Measurements from ENCODE around the gene ZNF511.

DNA sequence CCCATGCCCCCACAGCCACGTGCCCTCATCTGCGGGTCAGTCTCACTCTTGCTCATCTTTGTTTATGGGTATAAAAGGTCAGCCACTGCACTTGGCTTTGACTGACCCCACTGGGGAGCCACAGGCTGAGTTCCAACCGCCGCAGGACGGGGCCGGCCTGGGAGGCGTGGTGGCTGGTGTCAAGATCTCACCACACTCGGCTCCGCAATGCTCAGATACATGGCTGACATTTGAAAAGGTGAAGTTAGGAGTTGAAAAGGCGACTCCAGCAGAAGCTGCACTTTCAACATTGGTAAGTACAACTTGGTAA is 14.9 kb upstream of the ZNF511 start:
- no peak for TF ChIP-seq POLR2A (IDR thresholded peaks at IDR 0.05)
- TF ChIP-seq, protein P1, sequence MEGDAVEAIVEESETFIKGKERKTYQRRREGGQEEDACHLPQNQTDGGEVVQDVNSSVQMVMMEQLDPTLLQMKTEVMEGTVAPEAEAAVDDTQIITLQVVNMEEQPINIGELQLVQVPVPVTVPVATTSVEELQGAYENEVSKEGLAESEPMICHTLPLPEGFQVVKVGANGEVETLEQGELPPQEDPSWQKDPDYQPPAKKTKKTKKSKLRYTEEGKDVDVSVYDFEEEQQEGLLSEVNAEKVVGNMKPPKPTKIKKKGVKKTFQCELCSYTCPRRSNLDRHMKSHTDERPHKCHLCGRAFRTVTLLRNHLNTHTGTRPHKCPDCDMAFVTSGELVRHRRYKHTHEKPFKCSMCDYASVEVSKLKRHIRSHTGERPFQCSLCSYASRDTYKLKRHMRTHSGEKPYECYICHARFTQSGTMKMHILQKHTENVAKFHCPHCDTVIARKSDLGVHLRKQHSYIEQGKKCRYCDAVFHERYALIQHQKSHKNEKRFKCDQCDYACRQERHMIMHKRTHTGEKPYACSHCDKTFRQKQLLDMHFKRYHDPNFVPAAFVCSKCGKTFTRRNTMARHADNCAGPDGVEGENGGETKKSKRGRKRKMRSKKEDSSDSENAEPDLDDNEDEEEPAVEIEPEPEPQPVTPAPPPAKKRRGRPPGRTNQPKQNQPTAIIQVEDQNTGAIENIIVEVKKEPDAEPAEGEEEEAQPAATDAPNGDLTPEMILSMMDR (IDR thresholded peaks at IDR 0.05), result no peak
